Mesendoderm (in vitro differentiated cells): Measurements from ENCODE around the gene CLIP1.
"Not testable (repeated sequence)": the region's sequence is repeated elsewhere in the genome, so short reads cannot be mapped to it uniquely, and the experiment has no call there.

Experiments used
- DNase-seq: peaks from one replicate; pipeline ENCODE4 v3.0.0; 2013
- H2AK5ac ChIP-seq: 2 replicates; pipeline ENCODE4 v1.6.1; 2013; ENCODE audit warnings: low read length, inconsistent platforms
- H2BK120ac ChIP-seq: 2 replicates; pipeline ENCODE4 v1.6.1; 2013; ENCODE audit warnings: low read depth, mild to moderate bottlenecking, low read length, moderate library complexity, mixed read lengths
- H2BK15ac ChIP-seq: replicated peaks from 2 replicates; pipeline ENCODE4 v1.6.1; 2013; ENCODE audit warnings: low read depth, mild to moderate bottlenecking, moderate library complexity
- H2BK5ac ChIP-seq: 2 replicates; pipeline ENCODE4 v1.6.1; 2013; ENCODE audit warnings: low read length, inconsistent platforms
- H3K18ac ChIP-seq: 2 replicates; pipeline ENCODE4 v1.6.1; 2013; ENCODE audit warnings: mild to moderate bottlenecking, low read length, mixed read lengths
- H3K23ac ChIP-seq: one replicate; pipeline ENCODE4 v1.6.1; 2013; ENCODE audit warnings: low read length
- H3K27ac ChIP-seq: 2 replicates; pipeline ENCODE4 v1.5.1; 2013; ENCODE audit warnings: low read depth, mild to moderate bottlenecking, inconsistent platforms, low read length, moderate library complexity
- H3K27me3 ChIP-seq: 2 replicates; pipeline ENCODE4 v1.6.1; 2013; ENCODE audit warnings: low read length, control low read depth, mild to moderate bottlenecking, inconsistent platforms; ENCODE audit not compliant: insufficient read depth, poor library complexity
- H3K36me3 ChIP-seq: 2 replicates; pipeline ENCODE4 v1.6.1; 2013; ENCODE audit warnings: low read length, inconsistent platforms; ENCODE audit not compliant: control insufficient read depth, insufficient read depth
- H3K4ac ChIP-seq: one replicate; pipeline ENCODE4 v1.6.1; 2013; ENCODE audit warnings: low read depth, mild to moderate bottlenecking, low read length, moderate library complexity
- H3K4me1 ChIP-seq: 2 replicates; pipeline ENCODE4 v1.6.1; 2013; ENCODE audit warnings: low read depth, low read length, inconsistent platforms; ENCODE audit not compliant: control insufficient read depth
- H3K4me2 ChIP-seq: 2 replicates; pipeline ENCODE4 v1.6.1; 2013; ENCODE audit warnings: low read length
- H3K4me3 ChIP-seq: 2 replicates; pipeline ENCODE4 v1.5.1; 2013; ENCODE audit warnings: mild to moderate bottlenecking, low read length
- H3K56ac ChIP-seq: one replicate; pipeline ENCODE4 v1.6.1; 2013; ENCODE audit warnings: low read length
- H3K79me1 ChIP-seq: 2 replicates; pipeline ENCODE4 v1.6.1; 2013; ENCODE audit warnings: low read length, inconsistent platforms
- H3K79me2 ChIP-seq: 2 replicates; pipeline ENCODE4 v1.6.1; 2013; ENCODE audit warnings: mild to moderate bottlenecking, low read length; ENCODE audit not compliant: control insufficient read depth, insufficient read depth
- H3K9ac ChIP-seq: 2 replicates; pipeline ENCODE4 v1.6.1; 2013; ENCODE audit warnings: low read length, inconsistent platforms
- H4K5ac ChIP-seq: one replicate; pipeline ENCODE4 v1.6.1; 2013; ENCODE audit warnings: low read length
- H4K8ac ChIP-seq: one replicate; pipeline ENCODE4 v1.6.1; 2013; ENCODE audit warnings: low read depth, mild to moderate bottlenecking, control low read depth, low read length, moderate library complexity
- WGBS: extraction: QIAGEN DNeasy Blood & Tissue Kit; methylation state at CpG from one replicate; pipeline ENCODE4 v1.1.7; 2013; ENCODE audit warnings: low lambda C conversion rate, missing lambda C conversion rate; ENCODE audit not compliant: insufficient coverage; ENCODE audit errors: extremely low coverage; 5-methylcytosine and 5-hydroxymethylcytosine counted together

Gene CLIP1

GRCh38 chr12:122457627-122458026 lies 35.2 kb upstream of the CLIP1 start:
- Histone ChIP-seq H3K27ac (no peak overlapping the region), H2BK15ac (no peak overlapping the region), H3K4ac (no peak overlapping the region), H3K4me1 (no peaks in the 10 kb centered on the region), H4K8ac (no peak overlapping the region), H3K79me2 (no peaks in the 10 kb centered on the region), H2AK5ac (no peak overlapping the region), H3K4me3 (no peak overlapping the region), H3K18ac (no peak overlapping the region), H3K79me1 (no peaks in the 10 kb centered on the region), H3K23ac (no peak overlapping the region), H2BK5ac (no peak overlapping the region), H2BK120ac (no peak overlapping the region), H3K56ac (no peak overlapping the region), H3K9ac (no peak overlapping the region), H4K5ac (no peak overlapping the region), H3K27me3 (no peaks in the 10 kb centered on the region), H3K4me2 (no peak overlapping the region), H3K36me3 (no peaks in the 10 kb centered on the region)
- DNase-seq, result no peak
- WGBS, result no CpG with 5 or more reads among the region's 2 CpGs

GRCh38 chr12:122454739-122455138 lies 32.3 kb upstream of the CLIP1 start:
- no peak overlapping the region for H3K27ac ChIP-seq
- WGBS, result no CpG with 5 or more reads among the region's 6 CpGs
- DNase-seq, result no peak

GRCh38 chr12:122454250-122454721 lies 31.8 kb upstream of the CLIP1 start:
- Histone ChIP-seq H4K8ac (no peak overlapping the region), H3K4me1 (no peaks in the 10 kb centered on the region), H3K9ac (no peak overlapping the region), H2BK15ac (no peak overlapping the region), H3K18ac (no peak overlapping the region), H3K23ac (no peak overlapping the region), H3K4me3 (no peak overlapping the region), H2BK120ac (no peak overlapping the region), H3K4me2 (no peak overlapping the region), H3K56ac (no peak overlapping the region), H3K79me2 (no peaks in the 10 kb centered on the region), H2AK5ac (no peak overlapping the region), H3K36me3 (no peaks in the 10 kb centered on the region), H3K27ac (no peak overlapping the region), H3K79me1 (no peaks in the 10 kb centered on the region), H4K5ac (no peak overlapping the region), H3K4ac (no peak overlapping the region), H2BK5ac (no peak overlapping the region), H3K27me3 (no peaks in the 10 kb centered on the region)
- no CpG with 5 or more reads among the region's 12 CpGs for WGBS
- DNase-seq, result no peak

More at GRCh38 chr12:122454739-122455138, 32.3 kb upstream of the CLIP1 start:
- no peaks in the 10 kb centered on the region for H3K27me3 ChIP-seq
- no peak overlapping the region for H2BK120ac ChIP-seq
- no peak overlapping the region for H3K4ac ChIP-seq
- H3K9ac ChIP-seq, result no peak overlapping the region
- H3K4me2 ChIP-seq, result no peak overlapping the region
- no peaks in the 10 kb centered on the region for H3K79me1 ChIP-seq
- H3K4me3 ChIP-seq, result no peak overlapping the region
- no peak overlapping the region for H2BK15ac ChIP-seq
- no peak overlapping the region for H4K5ac ChIP-seq
- H3K4me1 ChIP-seq, result no peaks in the 10 kb centered on the region
- no peak overlapping the region for H4K8ac ChIP-seq
- H3K79me2 ChIP-seq, result no peaks in the 10 kb centered on the region
- H3K56ac ChIP-seq, result no peak overlapping the region
- H3K23ac ChIP-seq, result no peak overlapping the region
- H2AK5ac ChIP-seq, result no peak overlapping the region
- no peak overlapping the region for H2BK5ac ChIP-seq
- no peak overlapping the region for H3K18ac ChIP-seq
- H3K36me3 ChIP-seq, result no peaks in the 10 kb centered on the region

GRCh38 chr12:122452701-122453285 lies 30.3 kb upstream of the CLIP1 start:
- Histone ChIP-seq H4K5ac (no peak overlapping the region), H3K36me3 (no peaks in the 10 kb centered on the region), H4K8ac (no peak overlapping the region), H3K4me1 (no peaks in the 10 kb centered on the region), H3K4me3 (no peak overlapping the region), H2BK15ac (no peak overlapping the region), H3K79me2 (no peaks in the 10 kb centered on the region), H3K27me3 (no peaks in the 10 kb centered on the region), H2BK5ac (no peak overlapping the region), H2BK120ac (no peak overlapping the region), H3K79me1 (no peaks in the 10 kb centered on the region), H3K27ac (no peak overlapping the region), H3K18ac (no peak overlapping the region), H3K4ac (no peak overlapping the region), H2AK5ac (no peak overlapping the region), H3K23ac (no peak overlapping the region), H3K9ac (no peak overlapping the region), H3K56ac (no peak overlapping the region), H3K4me2 (no peak overlapping the region)
- WGBS, result no CpG with 5 or more reads among the region's 11 CpGs
- no peak for DNase-seq

- Histone ChIP-seq H3K79me1 (no peaks in the 10 kb centered on the region), H3K18ac (no peak overlapping the region), H3K56ac (no peak overlapping the region), H3K4ac (no peak overlapping the region), H3K23ac (no peak overlapping the region), H3K4me2 (no peak overlapping the region), H2BK15ac (no peak overlapping the region), H3K9ac (no peak overlapping the region), H3K4me3 (no peak overlapping the region), H4K8ac (no peak overlapping the region), H3K27ac (no peak overlapping the region), H4K5ac (no peak overlapping the region), H3K79me2 (no peaks in the 10 kb centered on the region), H3K27me3 (no peaks in the 10 kb centered on the region), H3K36me3 (no peaks in the 10 kb centered on the region), H2BK120ac (no peak overlapping the region), H2BK5ac (no peak overlapping the region), H3K4me1 (no peaks in the 10 kb centered on the region), H2AK5ac (no peak overlapping the region)
- WGBS, result no CpG with 5 or more reads among the region's 2 CpGs
- no peak for DNase-seq
These were observed 26.8 kb upstream of the CLIP1 start for GRCh38 chr12:122449317-122449716.

GRCh38 chr12:122447825-122448224 lies 25.4 kb upstream of the CLIP1 start:
- not testable (repeated sequence) for H3K27ac ChIP-seq, H3K79me2 ChIP-seq, H3K79me1 ChIP-seq, H3K4me2 ChIP-seq, H3K23ac ChIP-seq, H2BK5ac ChIP-seq, H4K8ac ChIP-seq, H2BK120ac ChIP-seq, H3K4me3 ChIP-seq, H3K56ac ChIP-seq, H4K5ac ChIP-seq, H3K27me3 ChIP-seq, H3K4me1 ChIP-seq, H3K36me3 ChIP-seq, H3K18ac ChIP-seq, H2AK5ac ChIP-seq, H3K9ac ChIP-seq, DNase-seq, H3K4ac ChIP-seq, H2BK15ac ChIP-seq
- WGBS, result no CpG with 5 or more reads among the region's 3 CpGs
